ENCODE measurements around the gene CLDN22.

GRCh38 chr4:183284965-183285364 lies 35.1 kb downstream of the CLDN22 start:
- no peak for TF ChIP-seq CTCF (IDR thresholded peaks at IDR 0.05)
- no peak for TF ChIP-seq POLR2AphosphoS5 (IDR thresholded peaks at IDR 0.05)

Data from breast epithelium (tissue), 3 donors.